Ovary (tissue), 9 donors: ENCODE measurements around the gene CHN2. TPM values are rescaled to one million over a fixed set of nuclear protein-coding genes. Genes with fewer than 3 reads are reported as not detected.

Experiments
- DNase-seq, 5 donors: peaks; one replicate each; pipeline ENCODE4 v3.0.0-alpha.2; 2019 to 2020
- H3K27ac ChIP-seq, 2 donors: fragments of 200-600 bp; one replicate each; pipeline versions ENCODE4 v1.5.1 to v1.8.0; 2019 to 2022
- H3K27me3 ChIP-seq: fragments of 200-600 bp; one replicate; pipeline ENCODE4 v1.8.0; 2022
- H3K36me3 ChIP-seq: fragments of 200-600 bp; sonication (generic); one replicate; pipeline ENCODE4 v1.5.1; 2019
- H3K4me1 ChIP-seq: one replicate; pipeline ENCODE4 v1.8.1; 2013; ENCODE audit warnings: mild to moderate bottlenecking, moderate library complexity; ENCODE audit not compliant: insufficient read depth
- H3K4me3 ChIP-seq: fragments of 200-600 bp; sonication (generic); one replicate; pipeline ENCODE4 v1.5.1; 2017
- H3K9me3 ChIP-seq, 2 donors: fragments of 200-600 bp in 1 of 2; sonication (generic) in 1 of 2; one replicate each; pipeline versions ENCODE4 v1.5.1 to v1.8.1; 2013 to 2019; ENCODE audit warnings: mild to moderate bottlenecking in 1 of 2, moderate library complexity in 1 of 2
- EP300 ChIP-seq: sonication (generic); formaldehyde crosslinking; IDR thresholded peaks from one replicate; pipeline ENCODE4 v1.6.1; 2017; ENCODE audit warnings: antibody characterized with exemption
- POLR2A ChIP-seq: fragments of 450-650 bp; IDR thresholded peaks from one replicate; pipeline ENCODE4 v1.6.1; 2017; ENCODE audit warnings: antibody characterized with exemption, mild to moderate bottlenecking, moderate library complexity
- WGBS, 3 donors: extraction: QIAGEN DNeasy Blood & Tissue Kit in 1 of 3; methylation state at CpG; one replicate each; pipeline versions ENCODE4 v1.1.5 to v1.1.7; 2013 to 2017; 5-methylcytosine and 5-hydroxymethylcytosine counted together
- intact Hi-C, 4 donors: fragments of 100-400 bp; cut with DNase I; formaldehyde crosslinking; loops; one replicate each; pipeline versions ENCODE4 v1.11.0 to v1.15.1; 2022 to 2023
- polyA plus RNA-seq, 2 donors: library from polyadenylated mRNA; stranded (reverse); fragments of 200-250 nt in 1 of 2; fragments of 350-450 nt in 1 of 2; fragmentation: Illumina TruSeq in 1 of 2; extraction: RNeasy Lipid Tissue Mini Kit (QIAGEN cat#74804) in 1 of 2; gene quantifications; one replicate each; pipeline ENCODE4 v1.2.3, GENCODE V29; 2013 to 2014
- total RNA-seq, 7 donors: library from RNA; depleted of rRNA in 2 of 7; stranded (reverse); fragments of >200 nt in 2 of 7; fragmentation: NEBNext Ultra II Directional in 3 of 7; extraction: Animal tissue kit (Norgen Biotek cat#: 25700) in 3 of 7; gene quantifications; one replicate each; pipeline versions ENCODE4 v1.1.0 to v1.2.4, GENCODE V29; 2016 to 2023
- TF ChIP-seq, protein P1 (sequence below), 3 donors: fragments of 450-650 bp in 2 of 3; fragments of 200-600 bp in 1 of 3; IDR thresholded peaks; one replicate each; pipeline versions ENCODE4 v1.5.1 to v1.8.0; 2016 to 2022; ENCODE audit warnings: antibody characterized with exemption in 3 of 3, mild to moderate bottlenecking in 1 of 3
- donor health status: DM: no; HTN: no; CAD: no; lungs with moderate emphysema.
- donor health status: DM: no; HTN: no; CAD: no.
- donor health status: Bipolar disorder and iron deficiency.
- donor health status: DM: yes; HTN: yes; CAD: no.
- donor health status: DM: no; HTN: no; CAD: no.
- donor health status: DM: yes; HTN: yes; CAD: no.

Gene CHN2
- total and polyA plus RNA-seq, 9 donors, result 17.9 to 32.6 (median 22.3) TPM

DNA sequence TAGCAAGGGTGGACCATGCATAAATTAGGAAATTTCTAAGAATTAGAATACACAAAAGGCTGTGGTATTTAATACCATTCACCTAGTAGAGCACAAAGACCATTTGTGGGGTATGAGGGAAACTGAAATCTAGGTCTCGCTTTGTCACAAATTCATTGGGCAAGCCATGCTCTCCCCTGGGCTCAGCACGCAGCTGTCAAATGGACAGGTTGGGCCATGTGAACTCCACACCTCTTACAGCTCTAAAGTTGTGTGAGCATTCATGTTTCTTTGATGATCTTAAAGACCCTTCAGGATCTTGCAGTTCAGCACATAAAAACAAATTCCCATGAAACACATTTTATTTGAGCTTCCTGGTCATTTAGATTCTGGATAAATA lies 121.3 kb downstream of the CHN2 start:
- no peak for TF ChIP-seq EP300
- Histone ChIP-seq H3K4me1 (no peaks in the 10 kb centered on the region), H3K4me3 (no peak overlapping the region), H3K27me3 (no peaks in the 10 kb centered on the region), H3K9me3 (no peaks in the 10 kb centered on the region), H3K36me3 (no peaks in the 10 kb centered on the region), H3K27ac (no peak overlapping the region)
- 94 to 97% (median 94%) methylated on average over 2 of the region's 2 CpGs for WGBS, 3 donors
- intact Hi-C loops, result no loop called here
- no peak for DNase-seq

DNA sequence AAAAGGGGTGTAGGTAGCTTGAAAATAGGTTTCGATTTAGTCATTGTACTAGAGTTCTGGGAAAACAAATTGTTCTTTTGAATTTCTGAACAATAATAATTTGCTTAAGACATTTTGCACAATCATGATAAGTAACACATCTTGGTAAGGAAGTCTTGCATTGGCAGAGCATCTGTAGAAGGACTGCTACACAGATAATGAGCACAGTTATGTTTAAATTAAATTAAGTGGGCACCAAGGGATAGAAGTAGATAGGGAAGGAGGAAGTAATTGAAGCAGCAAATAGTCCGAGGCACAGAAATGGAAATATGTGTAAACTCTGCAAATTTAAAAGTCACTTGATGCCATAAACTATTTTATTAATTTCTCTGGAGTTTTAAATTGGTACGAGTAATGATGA lies 122.4 kb downstream of the CHN2 start:
- no peak for DNase-seq
- H3K4me1 ChIP-seq, result no peaks in the 10 kb centered on the region
- no peaks in the 10 kb centered on the region for H3K9me3 ChIP-seq
- no peaks in the 10 kb centered on the region for H3K27me3 ChIP-seq
- intact Hi-C loops, result no loop called here
- H3K4me3 ChIP-seq, result no peak overlapping the region
- H3K27ac ChIP-seq, result no peak overlapping the region
- WGBS, 3 donors, result 75 to 84% (median 75%) methylated on average over 3 of the region's 3 CpGs
- TF ChIP-seq, protein P1, sequence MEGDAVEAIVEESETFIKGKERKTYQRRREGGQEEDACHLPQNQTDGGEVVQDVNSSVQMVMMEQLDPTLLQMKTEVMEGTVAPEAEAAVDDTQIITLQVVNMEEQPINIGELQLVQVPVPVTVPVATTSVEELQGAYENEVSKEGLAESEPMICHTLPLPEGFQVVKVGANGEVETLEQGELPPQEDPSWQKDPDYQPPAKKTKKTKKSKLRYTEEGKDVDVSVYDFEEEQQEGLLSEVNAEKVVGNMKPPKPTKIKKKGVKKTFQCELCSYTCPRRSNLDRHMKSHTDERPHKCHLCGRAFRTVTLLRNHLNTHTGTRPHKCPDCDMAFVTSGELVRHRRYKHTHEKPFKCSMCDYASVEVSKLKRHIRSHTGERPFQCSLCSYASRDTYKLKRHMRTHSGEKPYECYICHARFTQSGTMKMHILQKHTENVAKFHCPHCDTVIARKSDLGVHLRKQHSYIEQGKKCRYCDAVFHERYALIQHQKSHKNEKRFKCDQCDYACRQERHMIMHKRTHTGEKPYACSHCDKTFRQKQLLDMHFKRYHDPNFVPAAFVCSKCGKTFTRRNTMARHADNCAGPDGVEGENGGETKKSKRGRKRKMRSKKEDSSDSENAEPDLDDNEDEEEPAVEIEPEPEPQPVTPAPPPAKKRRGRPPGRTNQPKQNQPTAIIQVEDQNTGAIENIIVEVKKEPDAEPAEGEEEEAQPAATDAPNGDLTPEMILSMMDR (IDR thresholded peaks at IDR 0.05), result no peak
- TF ChIP-seq POLR2A (no peak), EP300 (no peak)
- H3K36me3 ChIP-seq, result no peaks in the 10 kb centered on the region

DNA sequence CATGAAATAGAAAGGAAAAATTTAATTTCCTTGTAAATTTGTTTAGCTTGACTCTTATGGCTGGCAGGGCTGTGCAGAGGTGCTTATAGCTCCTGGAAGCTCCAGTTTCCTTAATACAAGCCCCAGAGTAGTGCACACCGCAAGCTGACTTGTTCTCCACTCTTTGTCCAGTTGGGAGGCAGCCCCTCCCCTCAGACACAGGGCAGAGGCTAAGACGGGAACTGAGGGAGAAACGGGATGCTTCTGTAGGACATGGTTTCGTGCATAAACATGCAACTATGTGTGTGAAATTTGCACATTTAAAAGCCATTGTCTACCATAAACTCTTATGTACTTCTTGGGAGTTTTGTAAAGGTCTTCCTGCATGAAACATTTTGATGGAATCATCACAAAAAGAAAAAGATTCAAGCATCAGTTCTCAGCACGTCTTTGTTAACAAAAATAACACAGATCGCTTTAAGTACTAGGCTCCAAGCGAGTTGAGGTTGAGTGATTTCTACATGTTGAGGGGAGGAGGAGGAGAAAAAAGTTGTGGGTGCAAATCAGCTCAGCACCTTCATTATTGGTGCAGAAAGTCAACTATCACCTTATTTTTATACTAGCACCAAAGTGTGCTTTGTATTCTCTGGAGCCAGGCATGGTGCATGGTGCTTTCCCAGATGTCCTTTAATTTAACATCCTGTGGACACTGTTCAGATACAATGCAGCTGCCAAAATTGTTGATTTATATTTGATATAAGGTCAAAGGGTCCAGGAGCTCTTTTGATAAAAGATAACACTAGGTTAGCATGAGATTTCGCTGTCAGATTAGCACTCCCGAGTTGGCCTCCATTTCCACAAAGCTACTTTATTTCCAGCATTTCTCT lies 124.5 kb downstream of the CHN2 start:
- 81 to 89% (median 87%) methylated on average over 9 of the region's 9 CpGs for WGBS, 3 donors
- Histone ChIP-seq H3K4me3 (no peak overlapping the region), H3K9me3 (no peaks in the 10 kb centered on the region), H3K4me1 (no peaks in the 10 kb centered on the region), H3K36me3 (no peaks in the 10 kb centered on the region), H3K27me3 (no peaks in the 10 kb centered on the region), H3K27ac (no peak overlapping the region)
- intact Hi-C loops, result no loop called here
- TF ChIP-seq, protein P1 (IDR thresholded peaks at IDR 0.05), result no peak
- TF ChIP-seq POLR2A (no peak), EP300 (no peak)
- DNase-seq, result no peak

DNA sequence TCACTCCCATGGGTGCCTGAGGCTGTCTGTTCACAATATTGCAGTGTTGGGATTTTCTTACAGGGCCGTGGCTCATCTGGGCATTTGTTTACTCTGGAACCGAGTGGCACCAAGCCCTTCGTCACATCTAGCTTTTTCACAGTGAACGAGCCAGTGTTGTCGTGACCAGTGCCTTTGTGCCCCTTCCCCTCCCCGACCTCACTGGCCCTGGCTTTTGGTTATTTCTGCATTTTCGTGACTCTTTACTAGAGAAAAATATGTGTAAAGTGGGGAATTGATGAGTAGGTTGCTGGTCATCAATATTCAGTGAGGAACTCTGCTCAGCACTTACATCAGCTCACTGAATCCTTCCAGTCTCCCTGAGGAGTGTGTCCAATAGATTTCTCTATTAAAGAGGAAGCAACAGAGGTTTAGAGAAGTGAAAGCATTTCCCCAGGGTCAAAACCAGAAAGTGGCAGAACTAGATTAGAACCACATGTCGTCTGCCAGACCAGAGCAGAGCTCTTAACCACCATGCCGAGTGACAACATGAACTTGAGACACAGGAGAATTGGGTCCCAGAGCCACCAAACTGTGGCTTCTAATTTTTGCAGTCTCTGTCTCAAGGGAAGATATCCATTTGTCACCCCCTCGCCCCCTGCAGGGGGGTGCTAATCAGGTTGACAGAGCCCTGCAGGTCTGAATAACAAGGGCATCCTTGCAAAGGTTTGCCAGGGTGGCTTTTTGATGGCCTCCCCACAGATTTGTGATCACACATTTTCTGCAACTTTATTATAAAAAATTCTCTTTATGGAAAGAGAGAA lies 125.3 kb downstream of the CHN2 start:
- no peak for DNase-seq
- H3K27me3 ChIP-seq, result no peaks in the 10 kb centered on the region
- no peaks in the 10 kb centered on the region for H3K9me3 ChIP-seq
- intact Hi-C loops, result no loop called here
- WGBS, 3 donors, result 72 to 82% (median 78%) methylated on average over 10 of the region's 10 CpGs
- TF ChIP-seq EP300, result no peak
- TF ChIP-seq, protein P1 (IDR thresholded peaks at IDR 0.05), result no peak
- no peak for TF ChIP-seq POLR2A
- no peaks in the 10 kb centered on the region for H3K4me1 ChIP-seq
- no peak overlapping the region for H3K4me3 ChIP-seq
- H3K27ac ChIP-seq, result no peak overlapping the region
- no peaks in the 10 kb centered on the region for H3K36me3 ChIP-seq
